HepG2 (cell line): ENCODE measurements around the gene LYST. TPM values are rescaled to one million over a fixed set of nuclear protein-coding genes. Genes with fewer than 3 reads are reported as not detected.

Experiments used
- CAMTA2 ChIP-seq: sonication (generic); formaldehyde crosslinking; IDR thresholded peaks from 2 replicates; pipeline ENCODE4 v1.4.0; 2020; ENCODE audit warnings: mild to moderate bottlenecking, missing genetic modification reagents, borderline replicate concordance
- CHD4 ChIP-seq: fragments of 200-600 bp; sonication (generic); IDR thresholded peaks from 2 replicates; pipeline ENCODE4 v1.7.0; 2017; ENCODE audit warnings: mild to moderate bottlenecking, low read length, borderline replicate concordance
- HIVEP1 ChIP-seq: sonication (generic); formaldehyde crosslinking; IDR thresholded peaks from 2 replicates; pipeline ENCODE4 v1.4.0; 2020; ENCODE audit warnings: mild to moderate bottlenecking, missing genetic modification reagents
- HOXD1 ChIP-seq: sonication (generic); formaldehyde crosslinking; IDR thresholded peaks from 2 replicates; pipeline ENCODE4 v1.5.0; 2020; ENCODE audit warnings: missing genetic modification reagents
- MAFK ChIP-seq, 2 experiments: IDR thresholded peaks in 1 of 2; conservative IDR thresholded peaks in 1 of 2; 2 replicates each; pipeline ENCODE4 v1.6.1; 2011; ENCODE audit warnings: improper control_type of control experiment in 2 of 2, low read length in 2 of 2
- MZF1 ChIP-seq: sonication (generic); formaldehyde crosslinking; IDR thresholded peaks from 2 replicates; pipeline ENCODE4 v1.8.1; 2023; ENCODE audit warnings: mild to moderate bottlenecking, missing genetic modification reagents, borderline replicate concordance
- NKX3-1 ChIP-seq: sonication (generic); formaldehyde crosslinking; IDR thresholded peaks from 2 replicates; pipeline ENCODE4 v1.5.0; 2020; ENCODE audit warnings: missing genetic modification reagents
- NPAS2 ChIP-seq: sonication (generic); formaldehyde crosslinking; IDR thresholded peaks from 2 replicates; pipeline ENCODE4 v1.8.0; 2022; ENCODE audit warnings: mild to moderate bottlenecking, missing genetic modification reagents, borderline replicate concordance
- PAF1 ChIP-seq: IDR thresholded peaks from 2 replicates; pipeline ENCODE4 v1.6.1; 2016; ENCODE audit warnings: missing genetic modification reagents, missing compliant biosample characterization
- TEAD3 ChIP-seq: optimal IDR thresholded peaks from 2 replicates; pipeline ENCODE3; 2016; ENCODE audit warnings: borderline replicate concordance
- ZNF282 ChIP-seq: fragments of 450-650 bp; IDR thresholded peaks from 2 replicates; pipeline ENCODE4 v1.6.1; 2018; ENCODE audit not compliant: partially characterized antibody
- ZNF772 ChIP-seq: sonication (generic); formaldehyde crosslinking; IDR thresholded peaks from 2 replicates; pipeline ENCODE4 v1.5.0; 2020; ENCODE audit warnings: mild to moderate bottlenecking, missing genetic modification reagents
- polyA plus RNA-seq, 8 experiments: library from polyadenylated mRNA; depleted of rRNA in 3 of 8; stranded (reverse) in 7 of 8; unstranded in 1 of 8; fragments of >200 nt; fragmentation: Illumina TruSeq in 4 of 8; extraction: Trizol in 4 of 8; gene quantifications; 2 replicates each; pipeline versions ENCODE4 v1.2.1 to v1.2.3, GENCODE V29; 2011 to 2016; ENCODE audit warnings: low read depth in 4 of 8, missing spikeins in 1 of 8, mixed read lengths in 1 of 8; ENCODE audit not compliant: insufficient read depth in 1 of 8
- total RNA-seq, 5 experiments: library from RNA; depleted of rRNA; stranded (reverse); fragments of >200 nt; fragmentation: Illumina TruSeq; extraction: Trizol; gene quantifications; 2 replicates each; pipeline ENCODE4 v1.2.3, GENCODE V29; 2016; ENCODE audit warnings: low read depth in 1 of 5
- TF ChIP-seq, protein P1 (sequence below): sonication (generic); formaldehyde crosslinking; IDR thresholded peaks from 2 replicates; pipeline ENCODE4 v1.9.0; 2021; ENCODE audit warnings: missing genetic modification reagents, borderline replicate concordance
- TF ChIP-seq, protein P2 (sequence below): sonication (generic); formaldehyde crosslinking; IDR thresholded peaks from 2 replicates; pipeline ENCODE4 v1.5.0; 2020; ENCODE audit warnings: mild to moderate bottlenecking, low read depth, missing genetic modification reagents, borderline replicate concordance
- TF ChIP-seq, protein P3 (sequence below), 2 experiments: fragments of 450-650 bp in 1 of 2; sonication (generic) in 1 of 2; formaldehyde crosslinking; IDR thresholded peaks; 2 replicates each; pipeline versions ENCODE4 v1.5.0 to v1.8.0; 2020 to 2022; ENCODE audit warnings: mild to moderate bottlenecking in 1 of 2, missing genetic modification reagents in 1 of 2
- TF ChIP-seq, protein P4 (sequence below): IDR thresholded peaks from 2 replicates; pipeline ENCODE4 v1.6.1; 2012; ENCODE audit warnings: inconsistent platforms
- TF ChIP-seq, protein P5 (sequence below): sonication (generic); formaldehyde crosslinking; IDR thresholded peaks from 2 replicates; pipeline ENCODE4 v1.4.0; 2020; ENCODE audit warnings: missing genetic modification reagents, borderline replicate concordance
- TF ChIP-seq, protein P6 (sequence below): sonication (generic); formaldehyde crosslinking; IDR thresholded peaks from 2 replicates; pipeline ENCODE4 v1.5.0; 2020; ENCODE audit warnings: mild to moderate bottlenecking, missing genetic modification reagents

Gene LYST
- total and polyA plus RNA-seq, 2 of the 13 experiments (the other 11 are each of a cell fraction or from before 2014, with no cell fraction given), result 0.91 to 2.5 TPM

DNA sequence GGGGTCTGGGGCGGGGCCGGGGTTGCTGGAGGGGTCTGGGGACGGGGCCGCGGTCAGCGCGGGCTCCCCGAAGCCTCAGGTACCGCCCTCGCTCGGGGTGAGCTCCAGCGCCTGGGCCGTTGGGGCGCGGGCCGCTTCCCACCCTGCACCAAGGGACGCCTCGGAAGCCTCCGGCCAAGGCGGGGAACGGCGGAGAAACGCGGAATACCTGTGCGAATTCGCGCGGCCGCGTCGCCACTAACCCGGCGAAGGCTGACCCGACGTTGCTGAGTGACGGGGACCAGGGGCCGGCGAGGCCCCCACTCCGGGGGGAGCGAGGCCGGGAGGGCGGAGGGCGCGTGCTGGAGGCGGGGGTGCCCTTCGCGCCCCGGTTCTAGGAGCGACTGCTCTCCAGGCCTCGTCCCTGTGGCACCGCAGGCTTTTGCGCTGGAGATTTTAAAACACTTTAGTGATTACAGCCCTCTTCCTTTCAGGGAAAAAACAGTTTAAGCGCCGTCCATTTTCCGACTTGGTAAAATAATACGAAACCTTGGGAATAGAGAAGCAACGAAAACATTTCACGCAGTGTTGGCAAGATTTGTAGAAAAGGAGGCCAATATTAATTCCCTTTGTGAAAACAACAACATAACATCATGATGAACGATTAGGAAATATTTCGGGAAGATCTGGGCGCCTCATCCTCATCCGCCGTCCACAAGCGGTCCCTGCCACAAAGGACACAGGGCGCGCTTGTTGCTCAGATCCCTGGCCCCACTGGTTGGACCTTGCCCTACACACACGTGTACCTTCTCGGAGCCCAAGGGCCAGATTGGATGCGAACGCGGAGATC, 216.2 kb downstream of the LYST start (continued):
- TF ChIP-seq, protein P1, sequence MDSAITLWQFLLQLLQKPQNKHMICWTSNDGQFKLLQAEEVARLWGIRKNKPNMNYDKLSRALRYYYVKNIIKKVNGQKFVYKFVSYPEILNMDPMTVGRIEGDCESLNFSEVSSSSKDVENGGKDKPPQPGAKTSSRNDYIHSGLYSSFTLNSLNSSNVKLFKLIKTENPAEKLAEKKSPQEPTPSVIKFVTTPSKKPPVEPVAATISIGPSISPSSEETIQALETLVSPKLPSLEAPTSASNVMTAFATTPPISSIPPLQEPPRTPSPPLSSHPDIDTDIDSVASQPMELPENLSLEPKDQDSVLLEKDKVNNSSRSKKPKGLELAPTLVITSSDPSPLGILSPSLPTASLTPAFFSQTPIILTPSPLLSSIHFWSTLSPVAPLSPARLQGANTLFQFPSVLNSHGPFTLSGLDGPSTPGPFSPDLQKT (CRISPR knock-in tag), result no peak
- TF ChIP-seq MAFK (conservative IDR thresholded peaks at IDR 0.05 in 1 of 2, IDR thresholded peaks at IDR 0.05 in 1 of 2; ENCODE audit: low read length in 2 of 2) (no peak), ZNF282 (no peak), PAF1 (no peak), CHD4 (no peak; the same call in 1 of the 2 replicates), MZF1 (peak; percentile 16; the same call in 1 of the 2 replicates), NKX3-1 (no peak), HIVEP1 (CRISPR knock-in tag) (peak; percentile 69), CAMTA2 (CRISPR knock-in tag) (0 out of 2 replicates have a peak, but pooled peaks have one; percentile 37), NPAS2 (no peak), HOXD1 (CRISPR knock-in tag) (peak; percentile 63; the same call in 1 of the 2 replicates), TEAD3 (CRISPR knock-in tag) (peak; percentile 84), ZNF772 (CRISPR knock-in tag) (peak; percentile 95; the same call in 1 of the 2 replicates)
- TF ChIP-seq, protein P2, sequence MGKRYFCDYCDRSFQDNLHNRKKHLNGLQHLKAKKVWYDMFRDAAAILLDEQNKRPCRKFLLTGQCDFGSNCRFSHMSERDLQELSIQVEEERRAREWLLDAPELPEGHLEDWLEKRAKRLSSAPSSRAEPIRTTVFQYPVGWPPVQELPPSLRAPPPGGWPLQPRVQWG (CRISPR knock-in tag), result no peak
- TF ChIP-seq, protein P3, sequence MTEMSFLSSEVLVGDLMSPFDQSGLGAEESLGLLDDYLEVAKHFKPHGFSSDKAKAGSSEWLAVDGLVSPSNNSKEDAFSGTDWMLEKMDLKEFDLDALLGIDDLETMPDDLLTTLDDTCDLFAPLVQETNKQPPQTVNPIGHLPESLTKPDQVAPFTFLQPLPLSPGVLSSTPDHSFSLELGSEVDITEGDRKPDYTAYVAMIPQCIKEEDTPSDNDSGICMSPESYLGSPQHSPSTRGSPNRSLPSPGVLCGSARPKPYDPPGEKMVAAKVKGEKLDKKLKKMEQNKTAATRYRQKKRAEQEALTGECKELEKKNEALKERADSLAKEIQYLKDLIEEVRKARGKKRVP (CRISPR knock-in tag; IDR thresholded peaks at IDR 0.05), result 0 out of 4 replicates have a peak, but pooled peaks of 1 of the 2 experiments have one; percentile 54
- TF ChIP-seq, protein P4, sequence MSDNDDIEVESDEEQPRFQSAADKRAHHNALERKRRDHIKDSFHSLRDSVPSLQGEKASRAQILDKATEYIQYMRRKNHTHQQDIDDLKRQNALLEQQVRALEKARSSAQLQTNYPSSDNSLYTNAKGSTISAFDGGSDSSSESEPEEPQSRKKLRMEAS, result peak; percentile 99
- TF ChIP-seq, protein P5, sequence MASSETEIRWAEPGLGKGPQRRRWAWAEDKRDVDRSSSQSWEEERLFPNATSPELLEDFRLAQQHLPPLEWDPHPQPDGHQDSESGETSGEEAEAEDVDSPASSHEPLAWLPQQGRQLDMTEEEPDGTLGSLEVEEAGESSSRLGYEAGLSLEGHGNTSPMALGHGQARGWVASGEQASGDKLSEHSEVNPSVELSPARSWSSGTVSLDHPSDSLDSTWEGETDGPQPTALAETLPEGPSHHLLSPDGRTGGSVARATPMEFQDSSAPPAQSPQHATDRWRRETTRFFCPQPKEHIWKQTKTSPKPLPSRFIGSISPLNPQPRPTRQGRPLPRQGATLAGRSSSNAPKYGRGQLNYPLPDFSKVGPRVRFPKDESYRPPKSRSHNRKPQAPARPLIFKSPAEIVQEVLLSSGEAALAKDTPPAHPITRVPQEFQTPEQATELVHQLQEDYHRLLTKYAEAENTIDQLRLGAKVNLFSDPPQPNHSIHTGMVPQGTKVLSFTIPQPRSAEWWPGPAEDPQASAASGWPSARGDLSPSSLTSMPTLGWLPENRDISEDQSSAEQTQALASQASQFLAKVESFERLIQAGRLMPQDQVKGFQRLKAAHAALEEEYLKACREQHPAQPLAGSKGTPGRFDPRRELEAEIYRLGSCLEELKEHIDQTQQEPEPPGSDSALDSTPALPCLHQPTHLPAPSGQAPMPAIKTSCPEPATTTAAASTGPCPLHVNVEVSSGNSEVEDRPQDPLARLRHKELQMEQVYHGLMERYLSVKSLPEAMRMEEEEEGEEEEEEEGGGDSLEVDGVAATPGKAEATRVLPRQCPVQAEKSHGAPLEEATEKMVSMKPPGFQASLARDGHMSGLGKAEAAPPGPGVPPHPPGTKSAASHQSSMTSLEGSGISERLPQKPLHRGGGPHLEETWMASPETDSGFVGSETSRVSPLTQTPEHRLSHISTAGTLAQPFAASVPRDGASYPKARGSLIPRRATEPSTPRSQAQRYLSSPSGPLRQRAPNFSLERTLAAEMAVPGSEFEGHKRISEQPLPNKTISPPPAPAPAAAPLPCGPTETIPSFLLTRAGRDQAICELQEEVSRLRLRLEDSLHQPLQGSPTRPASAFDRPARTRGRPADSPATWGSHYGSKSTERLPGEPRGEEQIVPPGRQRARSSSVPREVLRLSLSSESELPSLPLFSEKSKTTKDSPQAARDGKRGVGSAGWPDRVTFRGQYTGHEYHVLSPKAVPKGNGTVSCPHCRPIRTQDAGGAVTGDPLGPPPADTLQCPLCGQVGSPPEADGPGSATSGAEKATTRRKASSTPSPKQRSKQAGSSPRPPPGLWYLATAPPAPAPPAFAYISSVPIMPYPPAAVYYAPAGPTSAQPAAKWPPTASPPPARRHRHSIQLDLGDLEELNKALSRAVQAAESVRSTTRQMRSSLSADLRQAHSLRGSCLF (CRISPR knock-in tag), result no peak
- TF ChIP-seq, protein P6, sequence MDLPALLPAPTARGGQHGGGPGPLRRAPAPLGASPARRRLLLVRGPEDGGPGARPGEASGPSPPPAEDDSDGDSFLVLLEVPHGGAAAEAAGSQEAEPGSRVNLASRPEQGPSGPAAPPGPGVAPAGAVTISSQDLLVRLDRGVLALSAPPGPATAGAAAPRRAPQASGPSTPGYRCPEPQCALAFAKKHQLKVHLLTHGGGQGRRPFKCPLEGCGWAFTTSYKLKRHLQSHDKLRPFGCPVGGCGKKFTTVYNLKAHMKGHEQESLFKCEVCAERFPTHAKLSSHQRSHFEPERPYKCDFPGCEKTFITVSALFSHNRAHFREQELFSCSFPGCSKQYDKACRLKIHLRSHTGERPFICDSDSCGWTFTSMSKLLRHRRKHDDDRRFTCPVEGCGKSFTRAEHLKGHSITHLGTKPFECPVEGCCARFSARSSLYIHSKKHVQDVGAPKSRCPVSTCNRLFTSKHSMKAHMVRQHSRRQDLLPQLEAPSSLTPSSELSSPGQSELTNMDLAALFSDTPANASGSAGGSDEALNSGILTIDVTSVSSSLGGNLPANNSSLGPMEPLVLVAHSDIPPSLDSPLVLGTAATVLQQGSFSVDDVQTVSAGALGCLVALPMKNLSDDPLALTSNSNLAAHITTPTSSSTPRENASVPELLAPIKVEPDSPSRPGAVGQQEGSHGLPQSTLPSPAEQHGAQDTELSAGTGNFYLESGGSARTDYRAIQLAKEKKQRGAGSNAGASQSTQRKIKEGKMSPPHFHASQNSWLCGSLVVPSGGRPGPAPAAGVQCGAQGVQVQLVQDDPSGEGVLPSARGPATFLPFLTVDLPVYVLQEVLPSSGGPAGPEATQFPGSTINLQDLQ, result no peak
